Testis (tissue), 2 donors: ENCODE data around the gene KIR3DL1.
"Not testable (repeated sequence)": the region's sequence is repeated elsewhere in the genome, so short reads cannot be mapped to it uniquely, and the experiment has no call there.

Experiments
- CTCF ChIP-seq, 3 experiments: fragments of 450-650 bp in 2 of 3; fragments of 200-600 bp in 1 of 3; sonication (generic) in 1 of 3; IDR thresholded peaks; one replicate each; pipeline ENCODE4 v1.5.1; 2016 to 2019; ENCODE audit warnings: antibody characterized with exemption in 3 of 3, mild to moderate bottlenecking in 2 of 3, moderate library complexity in 1 of 3
- POLR2A ChIP-seq: fragments of 450-650 bp; IDR thresholded peaks from one replicate; pipeline ENCODE4 v1.6.1; 2017; ENCODE audit warnings: antibody characterized with exemption, mild to moderate bottlenecking, moderate library complexity

GRCh38 chr19:54814571-54814970 is 1.7 kb upstream of the KIR3DL1 start:
- not testable (repeated sequence) for TF ChIP-seq CTCF (IDR thresholded peaks at IDR 0.05); POLR2A
